Measurements from ENCODE around the gene IFFO2.

Gene IFFO2

GRCh38 chr1:18970762-18971161 is 14.3 kb upstream of the IFFO2 start:
- TF ChIP-seq CTCF (IDR thresholded peaks at IDR 0.05): no peak

- no peak for TF ChIP-seq CTCF (IDR thresholded peaks at IDR 0.05)
Measured at GRCh38 chr1:18970358-18970757, 13.9 kb upstream of the IFFO2 start.

GRCh38 chr1:18967066-18967690 is 10.7 kb upstream of the IFFO2 start:
- no peak for TF ChIP-seq CTCF (IDR thresholded peaks at IDR 0.05)

GRCh38 chr1:18965206-18966173 is 9.0 kb upstream of the IFFO2 start:
- no peak for TF ChIP-seq CTCF (IDR thresholded peaks at IDR 0.05)

GRCh38 chr1:18963968-18964367 is 7.5 kb upstream of the IFFO2 start:
- TF ChIP-seq CTCF (IDR thresholded peaks at IDR 0.05): no peak

- no peak for TF ChIP-seq CTCF (IDR thresholded peaks at IDR 0.05)
Measured at GRCh38 chr1:18962855-18963737, 6.6 kb upstream of the IFFO2 start.

- TF ChIP-seq CTCF (IDR thresholded peaks at IDR 0.05): no peak
Measured at GRCh38 chr1:18962121-18962721, 5.7 kb upstream of the IFFO2 start.

All from LNCAP (cell line).